ENCODE data around the gene ANKRD60. TPM values are rescaled to one million over a fixed set of nuclear protein-coding genes. Genes with fewer than 3 reads are reported as not detected.

The ANKRD60 gene
- total RNA-seq, 1 donor: not detected

GRCh38 chr20:58213716-58214115, 14.7 kb downstream of the ANKRD60 start:
- peaks cover 59% of the 10 kb centered on the region for H3K27me3 ChIP-seq (ENCODE audit: insufficient read depth, low read length)
- no peak for TF ChIP-seq CTCF (IDR thresholded peaks at IDR 0.05; ENCODE audit: extremely low read depth, low read depth, low read length)
- H3K4me2 ChIP-seq (ENCODE audit: insufficient read depth, low read length): no peak overlapping the region
- no peak overlapping the region for H2AFZ ChIP-seq (ENCODE audit: low read length)
- no peaks in the 10 kb centered on the region for H3K4me1 ChIP-seq (ENCODE audit: insufficient read depth, low read length)
- no peak overlapping the region for H3K4me3 ChIP-seq (ENCODE audit: insufficient read depth, low read length)
- H3K36me3 ChIP-seq (ENCODE audit: insufficient read depth, low read length): no peaks in the 10 kb centered on the region
- peaks cover 4% of the 10 kb centered on the region for H4K20me1 ChIP-seq (ENCODE audit: insufficient read depth, low read length)
- DNase-seq (ENCODE audit: insufficient read length, low spot score, missing footprints): no peak
- no peak overlapping the region for H3K27ac ChIP-seq (ENCODE audit: low read depth, low read length)
- no peaks in the 10 kb centered on the region for H3K79me2 ChIP-seq (ENCODE audit: insufficient read depth, low read length)
- peaks cover 6% of the 10 kb centered on the region for H3K9me3 ChIP-seq (ENCODE audit: low read depth, low read length)

GRCh38 chr20:58213121-58213520, 15.3 kb downstream of the ANKRD60 start:
- no peaks in the 10 kb centered on the region for H3K4me1 ChIP-seq (ENCODE audit: insufficient read depth, low read length)
- peak; percentile 15 for TF ChIP-seq CTCF (IDR thresholded peaks at IDR 0.05; ENCODE audit: extremely low read depth, low read depth, low read length)
- H3K4me2 ChIP-seq (ENCODE audit: insufficient read depth, low read length): no peak overlapping the region
- peaks cover 4% of the 10 kb centered on the region for H4K20me1 ChIP-seq (ENCODE audit: insufficient read depth, low read length)
- H3K27ac ChIP-seq (ENCODE audit: low read depth, low read length): no peak overlapping the region
- H3K27me3 ChIP-seq (ENCODE audit: insufficient read depth, low read length): peaks cover 55% of the 10 kb centered on the region
- no peaks in the 10 kb centered on the region for H3K36me3 ChIP-seq (ENCODE audit: insufficient read depth, low read length)
- no peaks in the 10 kb centered on the region for H3K79me2 ChIP-seq (ENCODE audit: insufficient read depth, low read length)
- no peak overlapping the region for H2AFZ ChIP-seq (ENCODE audit: low read length)
- H3K9me3 ChIP-seq (ENCODE audit: low read depth, low read length): peaks cover 3% of the 10 kb centered on the region
- no peak for DNase-seq (ENCODE audit: insufficient read length, low spot score, missing footprints)
- no peak overlapping the region for H3K4me3 ChIP-seq (ENCODE audit: insufficient read depth, low read length)

- peaks cover 50% of the 10 kb centered on the region for H3K27me3 ChIP-seq (ENCODE audit: insufficient read depth, low read length)
- H4K20me1 ChIP-seq (ENCODE audit: insufficient read depth, low read length): peaks cover 4% of the 10 kb centered on the region
- H3K79me2 ChIP-seq (ENCODE audit: insufficient read depth, low read length): no peaks in the 10 kb centered on the region
- DNase-seq (ENCODE audit: insufficient read length, low spot score, missing footprints): no peak
- no peaks in the 10 kb centered on the region for H3K36me3 ChIP-seq (ENCODE audit: insufficient read depth, low read length)
- H3K27ac ChIP-seq (ENCODE audit: low read depth, low read length): no peak overlapping the region
- H3K4me3 ChIP-seq (ENCODE audit: insufficient read depth, low read length): no peak overlapping the region
- no peak overlapping the region for H2AFZ ChIP-seq (ENCODE audit: low read length)
- no peaks in the 10 kb centered on the region for H3K4me1 ChIP-seq (ENCODE audit: insufficient read depth, low read length)
- TF ChIP-seq CTCF (IDR thresholded peaks at IDR 0.05; ENCODE audit: extremely low read depth, low read depth, low read length): no peak
- H3K4me2 ChIP-seq (ENCODE audit: insufficient read depth, low read length): no peak overlapping the region
- peaks cover 3% of the 10 kb centered on the region for H3K9me3 ChIP-seq (ENCODE audit: low read depth, low read length)
Measured at GRCh38 chr20:58212636-58213035, 15.8 kb downstream of the ANKRD60 start.

- no peak overlapping the region for H3K4me3 ChIP-seq (ENCODE audit: insufficient read depth, low read length)
- no peak for TF ChIP-seq CTCF (IDR thresholded peaks at IDR 0.05; ENCODE audit: extremely low read depth, low read depth, low read length)
- no peaks in the 10 kb centered on the region for H3K36me3 ChIP-seq (ENCODE audit: insufficient read depth, low read length)
- H4K20me1 ChIP-seq (ENCODE audit: insufficient read depth, low read length): peaks cover 4% of the 10 kb centered on the region
- H3K4me2 ChIP-seq (ENCODE audit: insufficient read depth, low read length): no peak overlapping the region
- H3K79me2 ChIP-seq (ENCODE audit: insufficient read depth, low read length): no peaks in the 10 kb centered on the region
- H2AFZ ChIP-seq (ENCODE audit: low read length): no peak overlapping the region
- no peak for DNase-seq (ENCODE audit: insufficient read length, low spot score, missing footprints)
- H3K27me3 ChIP-seq (ENCODE audit: insufficient read depth, low read length): peaks cover 36% of the 10 kb centered on the region
- peaks cover 3% of the 10 kb centered on the region for H3K9me3 ChIP-seq (ENCODE audit: low read depth, low read length)
- no peak overlapping the region for H3K27ac ChIP-seq (ENCODE audit: low read depth, low read length)
- no peaks in the 10 kb centered on the region for H3K4me1 ChIP-seq (ENCODE audit: insufficient read depth, low read length)
Measured at GRCh38 chr20:58210398-58210747, 18.1 kb downstream of the ANKRD60 start.
